GM18526 (cell line): ENCODE measurements around the gene STK11.

ENCODE experiments used
- POLR2A ChIP-seq: IDR thresholded peaks from 3 replicates; pipeline ENCODE4 v1.6.1; 2011; ENCODE audit not compliant: insufficient read length; ENCODE audit errors: extremely low read depth

Gene STK11

DNA sequence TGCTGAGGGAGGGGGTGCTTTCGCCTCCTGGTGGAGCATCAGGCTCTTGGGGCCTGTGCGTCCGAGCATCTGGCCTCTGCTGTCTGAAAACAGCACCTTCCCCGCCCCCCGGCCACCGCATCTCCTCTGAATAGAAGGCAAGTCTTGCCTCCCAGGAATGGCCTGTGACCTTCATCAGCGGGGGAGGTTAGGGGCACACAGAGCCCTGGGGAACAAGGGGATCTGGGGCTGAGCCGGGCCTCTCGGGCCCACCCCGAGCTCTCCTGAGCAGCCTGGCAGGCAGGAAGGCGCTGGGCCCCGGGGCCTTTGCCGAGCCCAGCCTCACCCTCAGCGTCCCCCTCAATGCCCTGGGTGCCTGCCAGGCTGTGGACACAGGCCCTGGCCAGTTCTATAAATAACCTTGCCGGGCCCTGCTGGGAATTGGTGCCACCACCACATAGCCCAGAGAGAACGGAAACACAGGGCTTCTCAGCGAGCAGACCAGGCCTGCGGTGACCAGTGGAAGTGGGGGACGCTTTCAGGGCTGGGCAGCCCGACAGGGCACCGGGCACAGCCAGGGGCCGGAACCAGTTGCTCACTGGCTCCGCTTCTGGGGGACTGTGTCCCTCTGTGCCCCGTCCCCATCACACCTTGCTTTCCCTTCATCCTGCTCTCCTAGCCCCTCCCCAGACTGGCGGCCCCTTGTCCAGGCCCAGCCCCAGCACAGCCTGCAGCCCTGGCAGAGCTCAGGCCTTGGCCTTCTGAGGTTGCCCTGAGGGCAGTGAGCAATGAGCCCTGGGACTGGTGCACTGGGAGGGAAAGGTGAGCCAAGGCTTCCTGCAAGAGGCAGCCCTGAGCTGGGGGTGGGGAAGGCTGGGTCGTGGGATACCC lies 9.5 kb downstream of the STK11 start:
- no peak for TF ChIP-seq POLR2A

DNA sequence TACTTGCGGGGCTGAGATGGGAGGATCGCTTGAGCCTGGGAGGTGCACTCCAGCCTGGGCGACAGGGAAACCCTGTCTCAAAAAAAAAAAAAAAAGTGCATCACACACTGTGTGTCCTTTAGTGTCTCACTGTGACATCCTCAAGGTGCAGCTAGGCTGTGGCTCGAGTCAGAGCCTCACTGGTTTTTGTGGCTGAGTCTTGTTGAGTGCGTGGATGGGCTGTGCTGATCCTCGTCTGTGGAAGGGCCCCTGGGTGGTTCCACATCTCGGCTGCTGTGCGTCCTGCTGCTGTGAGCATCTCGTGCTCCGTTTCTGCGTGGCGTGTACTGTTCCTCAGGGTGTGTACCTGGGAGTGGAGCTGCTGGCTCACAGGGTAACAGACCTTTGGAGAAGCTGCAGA lies 11.2 kb downstream of the STK11 start:
- TF ChIP-seq POLR2A = no peak

DNA sequence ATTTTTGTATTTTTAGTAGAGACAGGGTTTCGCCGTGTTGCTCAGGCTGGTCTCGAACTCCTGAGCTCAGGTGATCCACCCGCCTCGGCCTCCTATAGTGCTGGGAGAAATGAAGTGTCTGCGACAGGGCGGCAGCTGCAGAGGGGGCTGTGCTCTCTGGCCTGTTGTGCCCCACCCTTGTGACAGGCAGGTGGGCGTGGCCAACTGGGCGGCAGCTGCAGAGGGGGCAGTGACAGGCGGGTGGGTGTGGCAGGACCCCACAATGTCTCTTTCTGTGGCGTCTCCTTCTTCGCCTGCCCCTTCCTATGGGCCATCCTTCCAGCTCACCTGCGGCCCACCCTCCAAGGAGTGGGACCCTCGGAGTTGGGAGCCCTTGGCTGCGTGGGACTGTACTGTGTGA lies 11.8 kb downstream of the STK11 start:
- no peak for TF ChIP-seq POLR2A

DNA sequence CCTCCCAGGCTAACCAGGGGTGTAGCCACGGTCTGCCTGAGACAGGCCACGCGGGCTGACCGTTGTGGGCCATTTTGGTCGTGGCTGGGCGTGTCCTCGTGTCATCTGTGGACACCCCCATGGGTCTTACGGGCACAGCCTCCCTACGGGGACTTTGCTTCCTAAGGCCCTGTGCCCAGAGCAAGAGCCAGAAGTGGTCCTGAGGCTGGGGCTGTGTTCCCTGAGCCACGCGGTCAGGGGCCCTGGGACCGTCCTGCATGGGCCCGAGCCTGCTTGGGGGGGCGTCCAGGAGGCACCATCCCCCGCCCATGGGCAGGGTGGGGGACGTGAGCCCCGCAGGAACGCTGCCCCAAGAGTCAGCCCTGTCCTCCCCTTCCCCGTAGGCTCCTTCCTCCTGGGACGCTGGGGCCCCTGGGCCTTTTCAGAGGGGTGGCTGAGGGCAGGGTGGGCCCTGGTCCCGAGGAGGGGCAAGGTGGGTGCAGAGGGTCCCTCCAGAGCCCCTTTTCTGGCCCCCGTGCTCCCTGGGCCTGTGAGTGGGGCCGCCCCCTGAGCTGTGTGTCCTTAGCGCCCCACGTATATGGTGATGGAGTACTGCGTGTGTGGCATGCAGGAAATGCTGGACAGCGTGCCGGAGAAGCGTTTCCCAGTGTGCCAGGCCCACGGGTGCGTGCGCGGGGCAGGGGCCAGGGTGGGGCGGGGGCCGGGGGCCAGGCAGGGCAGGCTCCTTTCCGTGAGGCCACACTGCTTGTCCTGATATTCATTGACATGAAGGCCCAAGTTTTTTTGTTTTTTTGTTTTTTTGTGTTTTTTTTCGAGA lies 13.4 kb downstream of the STK11 start:
- TF ChIP-seq POLR2A = no peak

DNA sequence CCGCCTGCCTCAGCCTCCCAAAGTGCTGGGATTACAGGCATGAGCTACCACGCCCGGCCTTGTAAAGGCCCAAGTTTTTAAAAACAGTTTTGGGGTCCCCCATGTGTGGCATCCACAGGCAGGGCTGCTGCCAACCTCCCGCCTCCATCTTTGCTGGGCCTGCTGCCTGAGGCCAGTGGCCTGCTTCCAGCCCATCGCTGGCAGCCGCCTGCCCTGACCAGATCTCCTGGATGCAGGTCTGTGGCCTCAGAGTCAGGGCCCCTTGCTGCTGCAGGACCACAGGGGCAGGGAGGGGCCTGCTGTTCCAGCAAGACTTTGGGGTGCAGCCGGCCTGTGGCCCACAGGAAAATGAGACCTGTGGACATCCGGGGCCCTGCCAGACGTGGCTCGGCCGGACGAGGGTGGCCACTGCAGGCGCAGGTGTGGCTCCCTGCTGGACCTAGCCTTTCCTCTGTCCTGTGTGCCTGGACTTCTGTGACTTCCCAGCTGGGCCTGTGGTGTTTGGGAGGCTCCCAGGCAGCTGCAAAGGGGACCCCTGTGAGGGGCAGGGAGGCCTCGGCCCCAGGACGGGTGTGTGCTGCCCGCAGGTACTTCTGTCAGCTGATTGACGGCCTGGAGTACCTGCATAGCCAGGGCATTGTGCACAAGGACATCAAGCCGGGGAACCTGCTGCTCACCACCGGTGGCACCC lies 14.4 kb downstream of the STK11 start:
- TF ChIP-seq POLR2A = no peak

DNA sequence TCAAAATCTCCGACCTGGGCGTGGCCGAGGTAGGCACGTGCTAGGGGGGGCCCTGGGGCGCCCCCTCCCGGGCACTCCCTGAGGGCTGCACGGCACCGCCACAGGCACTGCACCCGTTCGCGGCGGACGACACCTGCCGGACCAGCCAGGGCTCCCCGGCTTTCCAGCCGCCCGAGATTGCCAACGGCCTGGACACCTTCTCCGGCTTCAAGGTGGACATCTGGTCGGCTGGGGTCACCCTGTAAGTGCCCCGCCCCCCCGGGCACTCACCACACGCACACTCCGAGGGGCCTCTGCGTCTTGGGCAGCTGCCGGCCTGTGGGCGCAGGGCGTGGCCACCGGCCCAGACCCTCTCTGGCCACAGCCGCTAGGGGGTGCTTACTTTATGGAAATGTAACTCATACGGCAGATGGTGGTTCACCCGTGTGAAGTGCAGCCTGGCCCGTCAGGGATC lies 14.9 kb downstream of the STK11 start:
- no peak for TF ChIP-seq POLR2A

DNA sequence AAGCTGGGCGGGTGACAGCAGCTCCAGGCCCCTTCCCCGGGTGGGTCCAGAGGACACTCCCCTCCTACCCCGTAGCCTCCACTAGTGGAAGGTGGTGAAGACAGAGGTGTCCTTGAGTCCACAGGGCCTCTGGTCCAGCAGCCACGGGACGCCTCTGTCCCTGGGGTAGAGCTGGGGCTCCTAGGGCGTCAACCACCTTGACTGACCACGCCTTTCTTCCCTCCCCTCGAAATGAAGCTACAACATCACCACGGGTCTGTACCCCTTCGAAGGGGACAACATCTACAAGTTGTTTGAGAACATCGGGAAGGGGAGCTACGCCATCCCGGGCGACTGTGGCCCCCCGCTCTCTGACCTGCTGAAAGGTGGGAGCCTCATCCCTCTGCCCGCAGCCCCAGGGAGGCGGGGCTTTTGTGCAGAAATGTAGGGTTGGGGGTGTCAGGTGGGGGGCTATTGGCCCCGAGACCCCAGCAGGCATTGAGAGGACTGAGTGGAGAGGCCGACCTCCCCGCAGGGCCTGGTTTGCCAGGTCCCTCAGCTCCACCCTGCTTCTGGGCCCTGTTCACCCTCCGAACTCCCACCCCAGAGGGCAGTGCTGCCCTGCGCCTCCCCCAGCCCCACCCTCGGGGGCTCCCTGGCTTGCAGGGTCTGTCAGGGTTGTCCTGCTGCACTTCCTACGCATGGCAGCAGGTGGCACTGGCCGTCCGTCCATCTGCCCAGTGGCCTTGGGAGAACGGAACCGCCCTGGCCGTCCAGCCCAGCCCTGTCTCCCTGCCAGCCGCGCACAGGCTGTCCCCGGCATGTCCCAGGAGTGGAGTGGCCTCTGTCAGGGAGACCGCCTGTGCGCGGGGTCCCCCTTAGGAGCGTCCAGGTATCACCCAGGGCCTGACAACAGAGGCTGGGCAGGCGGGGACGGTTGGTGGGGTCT lies 15.7 kb downstream of the STK11 start:
- TF ChIP-seq POLR2A = no peak

DNA sequence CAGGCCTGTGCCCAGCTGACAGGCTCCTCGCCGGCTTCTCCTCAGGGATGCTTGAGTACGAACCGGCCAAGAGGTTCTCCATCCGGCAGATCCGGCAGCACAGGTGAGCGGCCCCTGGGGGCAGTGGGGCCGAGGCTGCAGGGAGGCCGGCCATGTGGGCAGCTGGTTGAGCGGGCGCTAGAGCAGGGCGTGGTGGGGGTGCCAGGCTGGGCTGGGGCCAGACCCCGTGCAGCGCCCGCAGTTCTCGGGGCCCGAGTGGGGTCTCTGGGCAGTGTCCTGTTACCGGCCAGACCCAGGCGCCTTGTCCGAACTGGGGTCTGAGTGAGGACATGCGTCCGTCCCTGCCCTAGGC lies 16.3 kb downstream of the STK11 start:
- no peak for TF ChIP-seq POLR2A

DNA sequence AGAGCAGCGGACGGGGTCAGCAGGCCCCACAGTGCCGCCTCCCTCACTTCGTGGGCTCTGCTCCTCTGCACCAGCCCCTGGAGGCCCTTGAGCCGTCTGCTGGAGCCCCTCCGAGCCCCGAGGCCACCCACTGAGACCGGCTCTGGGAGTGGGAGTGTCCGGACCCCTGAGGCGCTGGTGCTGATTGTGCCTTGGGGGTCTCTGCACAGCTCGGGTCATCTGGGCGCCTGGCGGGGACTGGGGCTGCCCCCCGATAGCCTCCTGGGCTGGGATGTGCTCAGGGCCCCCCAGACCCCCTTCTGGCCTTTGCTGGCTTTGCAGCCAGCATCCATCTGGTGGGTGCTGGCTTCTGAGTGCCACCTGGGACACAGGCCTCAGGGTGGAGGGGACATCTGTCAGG lies 16.8 kb downstream of the STK11 start:
- TF ChIP-seq POLR2A = no peak

DNA sequence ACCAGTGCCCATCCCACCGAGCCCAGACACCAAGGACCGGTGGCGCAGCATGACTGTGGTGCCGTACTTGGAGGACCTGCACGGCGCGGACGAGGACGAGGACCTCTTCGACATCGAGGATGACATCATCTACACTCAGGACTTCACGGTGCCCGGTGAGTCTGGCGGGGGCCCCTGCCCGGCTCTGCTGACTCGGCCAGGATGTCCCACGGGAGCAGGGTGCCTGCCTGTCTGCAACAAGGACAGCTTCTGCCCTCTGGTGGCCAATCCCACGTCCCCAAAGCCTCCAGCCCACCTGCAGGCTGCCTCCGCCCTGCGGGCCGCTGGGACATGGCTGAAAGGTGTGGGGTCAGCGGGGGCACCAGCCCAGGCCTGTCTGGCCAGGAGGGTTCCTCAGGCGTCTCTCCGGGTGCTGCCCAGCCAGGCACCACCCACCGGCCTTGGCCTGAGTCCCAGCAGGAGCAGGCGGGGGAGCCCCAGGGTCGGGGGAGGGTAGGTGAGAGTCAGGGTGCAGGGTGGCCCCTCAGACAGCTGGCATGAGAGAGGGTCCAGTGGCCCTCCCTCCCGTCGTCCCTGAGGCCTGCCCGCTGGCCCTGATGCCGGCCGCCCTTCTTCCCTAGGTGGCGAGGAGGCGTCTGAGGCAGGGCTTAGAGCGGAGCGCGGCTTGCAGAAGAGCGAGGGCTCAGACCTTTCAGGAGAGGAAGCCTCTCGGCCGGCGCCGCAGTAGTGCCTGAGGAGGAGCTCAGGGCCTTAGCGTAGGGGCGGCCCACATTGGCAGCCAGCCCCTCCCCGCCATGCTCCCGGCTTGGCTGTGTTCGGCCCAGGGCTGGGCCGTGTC lies 17.7 kb downstream of the STK11 start:
- TF ChIP-seq POLR2A = no peak

DNA sequence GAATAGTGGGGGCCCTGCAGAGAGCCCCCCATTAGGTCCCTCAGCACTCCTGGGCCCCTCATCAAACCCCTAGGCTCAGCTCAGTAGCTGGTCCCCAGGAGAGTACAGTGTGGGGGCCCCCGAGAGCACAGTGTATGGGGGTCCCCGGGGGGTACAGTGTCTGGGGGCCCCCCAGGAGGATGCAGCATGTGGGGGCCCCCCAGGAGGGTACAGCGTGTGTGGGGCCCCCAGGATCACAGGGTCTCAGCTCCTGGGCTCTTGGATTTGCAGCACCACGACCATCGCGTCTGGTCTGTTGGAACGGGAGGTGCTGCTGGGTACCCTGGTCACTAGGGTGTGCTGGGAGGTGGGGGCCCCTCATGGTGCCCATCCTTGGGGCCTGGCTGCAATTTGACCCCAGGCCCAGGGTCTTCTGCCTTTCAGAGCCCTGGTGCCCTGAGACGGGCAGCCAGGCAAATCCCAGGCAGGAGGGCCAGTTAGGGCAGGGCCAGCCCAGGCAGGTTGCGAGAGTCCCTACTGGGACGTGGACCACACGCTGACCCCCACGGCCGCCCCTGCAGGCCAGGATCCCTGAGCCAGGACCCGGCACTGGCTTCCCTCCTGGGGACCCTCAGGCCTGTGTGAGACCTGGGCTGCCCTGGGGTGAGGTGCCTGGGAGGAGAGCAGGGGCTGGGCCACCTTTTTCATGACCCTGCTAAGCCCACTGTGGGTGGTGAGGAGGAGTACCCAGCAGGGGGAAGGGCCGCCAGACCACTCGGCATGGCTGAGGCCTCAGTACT lies 18.7 kb downstream of the STK11 start:
- no peak for TF ChIP-seq POLR2A

DNA sequence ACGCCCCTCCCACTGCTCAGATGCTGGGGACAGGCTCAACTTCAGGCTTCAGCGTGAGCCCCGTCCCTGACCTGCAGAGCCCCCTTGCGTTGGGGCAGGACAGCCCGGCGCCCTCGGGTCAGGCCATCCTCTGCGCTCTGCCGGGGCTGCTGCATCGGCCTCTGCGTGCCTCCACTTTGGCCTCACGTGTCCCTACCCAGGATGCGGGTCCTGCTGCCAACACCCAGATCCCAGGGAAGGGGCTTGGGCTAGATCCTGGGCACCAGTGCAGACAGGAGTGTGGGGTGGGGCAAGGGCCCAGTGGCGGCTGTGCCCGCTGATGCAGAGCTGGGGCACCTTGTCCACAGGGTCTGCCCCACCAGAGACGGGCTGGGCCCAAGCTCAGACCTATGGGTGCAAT lies 19.3 kb downstream of the STK11 start:
- TF ChIP-seq POLR2A = no peak

DNA sequence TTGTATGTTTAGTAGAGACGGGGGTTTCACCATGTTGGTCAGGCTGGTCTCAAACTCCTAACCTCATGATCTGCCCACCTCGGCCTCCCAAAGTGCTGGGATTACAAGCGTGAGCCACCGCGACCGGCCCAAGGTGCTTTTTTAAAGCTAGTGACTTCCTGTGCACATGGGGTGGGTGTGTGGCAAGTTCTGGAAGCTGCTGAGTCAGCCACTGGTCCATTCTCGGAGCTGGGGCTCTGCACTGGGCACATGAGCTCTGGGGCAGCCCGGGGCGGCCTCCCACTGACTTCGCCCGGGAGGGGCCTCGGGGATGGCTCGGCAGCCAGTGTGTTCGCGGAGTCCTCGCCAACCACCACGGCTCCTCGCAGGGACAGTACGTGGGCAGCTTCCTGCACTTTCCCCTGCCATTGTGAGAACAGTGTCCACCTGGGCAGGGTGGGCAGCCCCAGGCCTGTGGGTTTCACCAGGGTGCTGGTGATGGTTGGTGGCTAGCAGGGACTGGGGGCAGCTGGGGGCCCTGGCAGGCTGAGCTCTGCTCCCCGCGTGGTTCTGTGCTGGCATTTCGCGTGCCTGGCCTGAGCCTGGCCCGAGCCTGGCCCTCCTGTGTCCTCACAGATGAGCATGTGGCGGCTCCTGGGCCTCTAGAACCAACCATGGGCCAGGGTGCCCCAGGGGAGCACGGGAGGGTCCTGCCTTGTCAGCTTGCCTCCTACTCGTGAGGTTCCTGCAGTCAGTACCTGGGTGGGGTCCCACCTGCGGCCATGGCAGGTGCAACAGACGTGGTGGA lies 20.1 kb downstream of the STK11 start:
- no peak for TF ChIP-seq POLR2A

DNA sequence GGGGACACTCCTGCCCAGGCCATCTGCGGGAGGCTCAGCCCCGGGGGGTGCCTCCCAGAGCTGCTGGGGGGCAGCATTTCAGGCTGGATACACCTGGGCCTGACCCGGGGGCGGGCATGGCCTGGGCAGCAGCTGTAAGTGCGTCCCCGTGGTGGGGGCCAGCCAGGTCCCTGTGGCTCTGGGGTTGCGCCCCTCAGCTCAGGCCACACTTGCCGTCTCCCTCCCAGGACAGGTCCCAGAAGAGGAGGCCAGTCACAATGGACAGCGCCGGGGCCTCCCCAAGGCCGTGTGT lies 20.6 kb downstream of the STK11 start:
- no peak for TF ChIP-seq POLR2A
